GM18508 (cell line): ENCODE measurements around the gene ATRNL1.
"Not testable (repeated sequence)": the region's sequence is repeated elsewhere in the genome, so short reads cannot be mapped to it uniquely, and the experiment has no call there.

ENCODE experiments used
- ATAC-seq: cut with Tn5 transposase; IDR thresholded peaks from one replicate; pipeline ENCODE4 v1.9.1; 2021; ENCODE audit warnings: moderate number of reproducible peaks; ENCODE audit not compliant: insufficient read depth, unreplicated experiment

The ATRNL1 gene

GRCh38 chr10:115706026-115706425 is 612.9 kb downstream of the ATRNL1 start:
- no peak for ATAC-seq

GRCh38 chr10:115706488-115707076 is 613.4 kb downstream of the ATRNL1 start:
- ATAC-seq: no peak

GRCh38 chr10:115710136-115710535 is 617.0 kb downstream of the ATRNL1 start:
- no peak for ATAC-seq

DNA sequence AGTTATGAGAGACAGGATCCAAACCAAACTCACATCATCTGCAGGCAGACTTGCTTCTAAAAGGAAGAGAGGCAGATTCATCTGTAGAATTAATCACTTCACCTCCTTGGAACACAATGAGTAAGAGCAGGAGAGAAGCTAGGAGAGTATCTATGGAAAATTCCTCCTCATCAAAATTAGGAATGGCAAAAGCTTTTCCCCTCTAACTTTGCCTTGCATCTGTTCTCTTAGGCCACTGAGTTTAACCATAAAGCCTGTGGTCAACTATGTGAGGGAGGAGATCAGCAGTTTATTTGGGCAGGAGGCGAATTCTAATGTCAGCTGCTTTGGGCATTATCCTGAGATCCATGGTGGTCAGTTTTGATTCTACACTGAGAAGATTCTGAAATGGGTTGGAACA is 618.1 kb downstream of the ATRNL1 start:
- ATAC-seq: no peak

DNA sequence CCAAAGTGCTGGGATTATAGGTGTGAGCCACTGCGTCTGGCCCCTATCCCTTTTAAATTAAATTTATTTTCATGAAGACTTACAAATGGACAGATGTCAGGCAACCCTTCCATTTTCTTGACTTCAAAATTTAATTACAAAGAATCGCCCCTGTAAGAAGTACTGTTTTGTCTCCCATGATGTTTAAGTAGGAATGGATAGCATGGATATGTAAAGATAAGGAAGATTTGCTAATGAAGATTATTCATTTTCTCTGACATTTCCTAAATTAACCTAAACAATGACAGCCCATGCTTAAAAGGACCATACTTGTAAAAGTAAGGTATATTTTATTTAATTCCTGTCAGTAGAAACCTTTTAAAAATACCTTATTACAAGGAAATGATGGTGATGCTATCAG is 627.0 kb downstream of the ATRNL1 start:
- no peak for ATAC-seq

DNA sequence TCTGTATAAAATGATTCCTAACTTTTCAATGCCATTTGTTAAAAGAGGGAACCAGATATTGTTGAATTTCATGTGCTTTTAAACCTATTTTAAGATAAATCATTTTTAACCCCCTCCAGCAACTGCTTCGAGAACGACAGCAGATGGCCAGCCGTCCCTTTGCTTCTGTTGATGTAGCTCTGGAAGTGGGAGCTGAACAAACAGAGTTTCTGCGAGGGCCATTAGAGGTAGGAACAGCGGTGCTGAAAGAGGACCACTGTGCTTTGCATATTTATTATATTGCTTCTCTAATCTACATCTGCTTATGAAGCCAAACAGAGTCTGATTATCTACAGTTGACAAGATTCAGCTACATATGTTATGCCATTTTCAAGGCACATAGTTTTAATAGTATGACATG is 634.0 kb downstream of the ATRNL1 start:
- ATAC-seq: no peak

DNA sequence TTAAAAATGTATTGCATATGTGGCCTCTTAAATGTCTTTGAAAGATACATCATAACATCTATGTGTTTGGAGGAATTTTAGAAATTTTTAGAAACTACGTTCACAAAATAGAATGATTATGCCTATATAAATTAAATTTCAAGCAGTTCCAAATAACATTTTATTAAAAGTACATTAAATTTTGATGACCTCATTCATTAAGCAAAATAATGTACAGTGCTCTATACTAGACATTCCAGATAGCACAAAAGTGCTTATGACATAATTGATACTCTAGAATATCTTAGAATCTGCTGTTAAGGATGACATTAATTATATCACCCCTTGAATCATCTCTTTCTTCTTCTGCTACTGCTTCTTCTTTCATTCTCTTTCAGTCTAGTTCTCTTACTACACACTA is 650.9 kb downstream of the ATRNL1 start:
- no peak for ATAC-seq

GRCh38 chr10:115745943-115746342 is 652.8 kb downstream of the ATRNL1 start:
- no peak for ATAC-seq

DNA sequence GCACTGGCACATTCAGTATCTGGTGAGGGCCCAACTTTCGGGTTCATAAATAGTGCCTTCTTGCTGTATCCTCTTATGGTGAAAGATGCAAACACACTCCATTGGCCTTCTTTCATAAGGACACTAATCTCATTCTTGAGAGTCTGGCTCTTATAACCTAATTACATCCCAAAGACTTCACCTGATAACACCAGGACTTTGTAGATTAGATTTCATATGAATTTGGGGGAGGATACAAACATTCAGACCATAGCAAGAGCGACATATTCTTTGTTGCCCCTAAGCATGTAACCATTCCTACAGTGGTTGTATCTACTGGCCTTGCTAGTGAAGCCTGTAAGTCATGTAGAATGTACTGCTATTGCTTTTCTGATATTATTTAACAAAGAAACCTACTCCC is 654.6 kb downstream of the ATRNL1 start:
- ATAC-seq: no peak

DNA sequence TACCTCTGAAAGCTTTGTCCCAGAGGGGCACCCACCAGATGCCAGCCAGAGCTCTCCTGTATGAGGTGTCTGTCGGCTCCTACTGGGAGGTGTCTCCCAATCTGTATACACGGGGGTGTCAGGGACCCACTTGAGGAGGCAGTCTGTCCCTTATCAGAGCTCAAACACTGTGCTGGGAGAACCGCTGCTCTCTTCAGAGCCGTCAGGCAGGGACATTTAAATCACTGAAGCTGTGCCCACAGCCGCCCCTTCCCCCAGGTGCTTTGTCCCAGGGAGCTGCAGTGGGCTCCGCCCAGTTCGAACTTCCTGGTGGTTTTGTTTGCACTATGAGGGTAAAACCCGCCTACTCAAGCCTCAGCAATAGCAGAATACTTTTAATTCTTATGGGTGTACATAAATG is 665.3 kb downstream of the ATRNL1 start:
- ATAC-seq: not testable (repeated sequence)

GRCh38 chr10:115760131-115760530 is 667.0 kb downstream of the ATRNL1 start:
- ATAC-seq: no peak

GRCh38 chr10:115761166-115761565 is 668.0 kb downstream of the ATRNL1 start:
- ATAC-seq: no peak

DNA sequence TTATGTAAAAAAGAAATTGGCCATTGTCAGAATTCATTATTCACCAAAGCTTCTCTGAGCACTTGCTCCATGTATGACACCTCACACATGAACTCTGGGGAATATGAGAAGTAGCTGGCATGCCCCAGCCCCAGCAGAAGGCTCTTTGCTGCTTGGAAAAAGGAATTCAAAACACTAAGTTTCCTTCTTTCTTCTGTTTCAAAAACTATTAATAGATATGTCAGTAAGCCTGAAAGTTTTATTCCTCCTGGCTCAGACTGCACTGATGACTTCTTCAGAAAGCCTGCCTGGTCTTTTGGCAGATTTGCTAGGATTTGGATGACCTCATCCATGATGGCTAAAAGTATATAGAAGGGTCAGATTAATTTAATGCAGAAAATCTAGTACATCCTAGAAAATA is 668.9 kb downstream of the ATRNL1 start:
- ATAC-seq: no peak

GRCh38 chr10:115771755-115772154 is 678.6 kb downstream of the ATRNL1 start:
- no peak for ATAC-seq

DNA sequence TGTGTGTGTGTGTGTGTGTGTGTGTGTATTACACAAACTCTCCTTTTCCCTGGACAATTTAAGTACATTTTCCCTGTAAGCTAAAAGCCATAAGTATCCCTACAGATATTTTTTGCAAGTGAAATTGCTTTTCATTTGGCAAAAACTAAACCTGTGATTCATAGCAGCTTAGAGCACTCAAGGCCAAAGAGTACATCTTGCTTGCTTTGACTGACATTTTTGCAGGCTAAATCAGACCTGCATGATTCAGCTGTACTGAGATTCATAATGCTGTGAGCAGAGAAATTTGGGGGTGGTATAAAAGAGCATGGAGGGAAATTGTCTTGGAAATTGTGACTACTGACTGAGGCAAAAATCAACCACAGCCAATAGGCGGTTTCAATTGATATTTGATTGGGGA is 679.4 kb downstream of the ATRNL1 start:
- no peak for ATAC-seq

GRCh38 chr10:115773832-115774231 is 680.7 kb downstream of the ATRNL1 start:
- ATAC-seq: no peak

GRCh38 chr10:115774721-115775120 is 681.6 kb downstream of the ATRNL1 start:
- no peak for ATAC-seq

DNA sequence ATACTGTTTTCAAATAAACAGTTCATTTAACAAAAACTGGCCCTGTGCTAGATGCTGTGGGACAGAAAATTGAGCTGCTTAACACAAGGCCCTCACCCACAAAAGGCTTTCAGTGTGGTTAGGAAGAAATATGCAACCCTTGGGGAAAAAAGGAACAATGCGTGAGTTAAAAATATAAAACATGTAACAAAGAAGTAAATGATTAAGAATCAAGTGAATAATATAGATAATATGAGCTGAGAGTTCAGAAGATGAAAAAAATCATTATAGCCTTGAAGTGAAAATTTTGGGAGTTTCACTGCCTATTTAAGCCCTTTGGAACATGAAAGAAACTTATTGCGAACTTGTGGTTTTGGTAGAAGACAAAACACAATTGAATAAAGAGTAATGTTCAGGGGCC is 684.5 kb downstream of the ATRNL1 start:
- ATAC-seq: no peak

DNA sequence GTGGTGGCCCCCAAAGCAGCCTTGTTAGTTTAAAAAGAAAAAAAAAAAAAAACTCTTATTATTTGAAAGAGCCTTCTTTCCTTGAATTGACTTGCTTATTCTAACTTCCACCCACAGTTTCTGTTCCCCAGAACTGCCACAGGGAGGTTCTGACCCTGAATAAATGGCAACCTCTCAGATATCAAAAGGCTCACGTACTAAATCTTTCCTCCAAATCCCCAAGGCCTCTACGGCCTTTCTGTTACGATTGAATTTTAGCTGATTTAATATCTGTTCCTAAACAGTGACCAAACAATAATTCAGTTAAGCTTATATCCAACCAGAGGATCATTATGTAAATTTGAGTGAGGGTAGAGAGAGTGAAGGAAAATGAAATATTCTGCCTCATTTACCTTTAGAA is 697.1 kb downstream of the ATRNL1 start:
- no peak for ATAC-seq

DNA sequence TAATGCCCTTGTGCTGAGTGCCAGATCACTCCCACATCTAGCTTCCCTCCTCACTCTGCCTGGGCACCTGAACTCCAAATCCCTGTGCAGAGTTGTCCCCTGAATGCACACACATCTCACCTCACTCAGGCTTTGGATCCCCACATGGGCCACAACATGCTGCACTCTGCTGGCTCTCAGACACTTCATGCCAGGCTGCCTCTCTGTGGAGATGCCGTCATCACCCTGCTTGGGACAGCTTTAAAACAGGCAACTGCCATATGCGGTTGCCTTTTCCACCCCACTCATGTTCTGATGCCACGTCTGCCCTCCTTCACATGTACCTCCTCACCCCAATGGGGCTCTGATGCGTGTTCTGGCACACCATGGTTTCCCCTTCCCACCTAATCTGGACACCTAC is 702.8 kb downstream of the ATRNL1 start:
- no peak for ATAC-seq

DNA sequence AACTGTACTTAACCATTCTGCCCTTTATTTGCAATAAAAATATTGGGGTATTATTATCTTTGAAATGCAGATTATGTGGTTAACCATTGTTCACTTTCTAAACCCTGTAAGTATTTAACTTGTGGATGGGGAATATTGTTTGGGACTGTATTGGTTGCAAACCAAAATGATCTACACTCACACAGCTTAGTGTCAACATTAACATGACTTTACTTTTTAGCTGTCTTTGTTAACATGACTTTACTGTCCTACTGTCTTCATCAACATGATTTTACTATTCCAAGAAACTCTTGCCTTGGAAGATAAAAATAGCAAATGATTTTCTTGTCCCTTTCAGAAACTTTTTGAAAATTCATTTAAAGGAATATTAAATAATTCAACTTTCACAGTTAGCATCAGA is 708.3 kb downstream of the ATRNL1 start:
- no peak for ATAC-seq

DNA sequence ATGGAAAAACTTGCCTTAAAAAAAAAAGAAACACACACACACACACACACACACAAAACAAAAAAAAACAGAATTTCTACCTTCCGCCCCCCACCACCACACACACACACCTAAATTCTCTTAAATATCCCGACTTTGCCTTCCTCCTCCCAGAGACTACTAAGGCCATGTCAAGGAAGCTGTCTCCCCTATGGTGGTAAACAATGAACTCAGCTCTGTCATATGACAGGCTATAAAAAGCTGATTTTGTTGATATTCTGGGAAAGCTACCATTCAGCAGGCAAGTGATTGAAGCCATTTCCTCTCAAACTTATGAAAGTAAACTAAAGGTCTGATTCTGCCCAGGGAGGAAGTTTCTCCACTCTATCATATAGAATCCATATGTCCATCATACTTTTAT is 708.8 kb downstream of the ATRNL1 start:
- ATAC-seq: no peak

GRCh38 chr10:115802911-115803310 is 709.7 kb downstream of the ATRNL1 start:
- ATAC-seq: no peak
